Thoracic aorta (tissue), 2 donors: ENCODE measurements around the gene CLASRP. TPM values are rescaled to one million over a fixed set of nuclear protein-coding genes. Genes with fewer than 3 reads are reported as not detected.

Experiments
- ATAC-seq: fragments of 150-250 bp; one replicate; pipeline ENCODE4 v1.8.0; 2017; ENCODE audit warnings: low read depth; ENCODE audit not compliant: insufficient number of reproducible peaks, low FRiP score
- DNase-seq: peaks from one replicate; pipeline ENCODE4 v3.0.0-alpha.2; 2020; ENCODE audit warnings: low spot score
- H3K27ac ChIP-seq, 2 donors: fragments of 200-600 bp; sonication (generic); 1 replicate in 1 of 2; 2 replicates in 1 of 2; pipeline ENCODE4 v1.5.1; 2016; ENCODE audit warnings: mild to moderate bottlenecking in 2 of 2, moderate library complexity in 2 of 2
- H3K27me3 ChIP-seq: fragments of 200-600 bp; sonication (generic); replicated peaks from 2 replicates; pipeline ENCODE4 v1.6.0; 2016; ENCODE audit warnings: mild to moderate bottlenecking; ENCODE audit not compliant: insufficient read depth
- H3K36me3 ChIP-seq: fragments of 200-600 bp; sonication (generic); one replicate; pipeline ENCODE4 v1.5.1; 2016
- H3K4me1 ChIP-seq, 2 donors: fragments of 200-600 bp; sonication (generic); 1 replicate in 1 of 2; 2 replicates in 1 of 2; pipeline versions ENCODE4 v1.5.1 to v1.6.0; 2016; ENCODE audit warnings: low read depth in 2 of 2, mild to moderate bottlenecking in 1 of 2; ENCODE audit not compliant: control insufficient read depth in 1 of 2
- H3K4me3 ChIP-seq: fragments of 200-600 bp; sonication (generic); 2 replicates; pipeline ENCODE4 v1.5.1; 2016; ENCODE audit warnings: mild to moderate bottlenecking
- H3K9me3 ChIP-seq: fragments of 200-600 bp; sonication (generic); 2 replicates; pipeline ENCODE4 v1.5.1; 2016
- total RNA-seq, 2 donors: library from RNA; depleted of rRNA; stranded (reverse); fragments of >200 nt; gene quantifications; one replicate each; pipeline versions ENCODE4 v1.1.0 to v1.2.3, GENCODE V29; 2016
- TF ChIP-seq, protein P1 (sequence below): fragments of 200-600 bp; sonication (generic); IDR thresholded peaks from one replicate; pipeline ENCODE4 v1.5.1; 2019; ENCODE audit warnings: antibody characterized with exemption

Gene CLASRP
- total RNA-seq, 2 donors from 2014 or later, result 119 to 300 TPM

DNA sequence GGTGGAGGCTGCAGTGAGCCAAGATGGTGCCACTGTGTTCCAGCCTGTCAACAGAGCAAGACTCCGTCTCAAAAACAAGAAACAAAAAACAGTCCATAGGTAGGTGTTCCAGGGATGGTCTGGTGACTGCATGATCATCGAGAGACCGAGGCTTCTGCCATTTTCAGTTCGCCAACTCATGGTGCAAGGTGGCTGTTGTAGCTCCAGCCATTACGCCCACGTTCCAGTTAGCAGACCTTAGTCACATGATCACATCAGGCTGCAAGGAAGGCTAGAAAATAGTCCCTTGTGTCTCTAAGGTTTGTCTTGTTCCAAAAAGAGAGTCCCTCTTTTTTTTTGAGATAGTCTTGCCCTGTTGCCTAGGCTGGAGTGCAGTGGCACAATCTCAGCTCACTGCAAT lies 3.1 kb upstream of the CLASRP start:
- Histone ChIP-seq H3K9me3 (no peaks in the 10 kb centered on the region), H3K4me3 (no peak overlapping the region), H3K27me3 (no peaks in the 10 kb centered on the region), H3K36me3 (peaks cover 21% of the 10 kb centered on the region), H3K4me1 (peaks cover 19 to 21% of the 10 kb centered on the region in 2 donors), H3K27ac (no peak overlapping the region)
- ATAC-seq (no peak), DNase-seq (no peak)
- TF ChIP-seq, protein P1, sequence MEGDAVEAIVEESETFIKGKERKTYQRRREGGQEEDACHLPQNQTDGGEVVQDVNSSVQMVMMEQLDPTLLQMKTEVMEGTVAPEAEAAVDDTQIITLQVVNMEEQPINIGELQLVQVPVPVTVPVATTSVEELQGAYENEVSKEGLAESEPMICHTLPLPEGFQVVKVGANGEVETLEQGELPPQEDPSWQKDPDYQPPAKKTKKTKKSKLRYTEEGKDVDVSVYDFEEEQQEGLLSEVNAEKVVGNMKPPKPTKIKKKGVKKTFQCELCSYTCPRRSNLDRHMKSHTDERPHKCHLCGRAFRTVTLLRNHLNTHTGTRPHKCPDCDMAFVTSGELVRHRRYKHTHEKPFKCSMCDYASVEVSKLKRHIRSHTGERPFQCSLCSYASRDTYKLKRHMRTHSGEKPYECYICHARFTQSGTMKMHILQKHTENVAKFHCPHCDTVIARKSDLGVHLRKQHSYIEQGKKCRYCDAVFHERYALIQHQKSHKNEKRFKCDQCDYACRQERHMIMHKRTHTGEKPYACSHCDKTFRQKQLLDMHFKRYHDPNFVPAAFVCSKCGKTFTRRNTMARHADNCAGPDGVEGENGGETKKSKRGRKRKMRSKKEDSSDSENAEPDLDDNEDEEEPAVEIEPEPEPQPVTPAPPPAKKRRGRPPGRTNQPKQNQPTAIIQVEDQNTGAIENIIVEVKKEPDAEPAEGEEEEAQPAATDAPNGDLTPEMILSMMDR, result no peak

DNA sequence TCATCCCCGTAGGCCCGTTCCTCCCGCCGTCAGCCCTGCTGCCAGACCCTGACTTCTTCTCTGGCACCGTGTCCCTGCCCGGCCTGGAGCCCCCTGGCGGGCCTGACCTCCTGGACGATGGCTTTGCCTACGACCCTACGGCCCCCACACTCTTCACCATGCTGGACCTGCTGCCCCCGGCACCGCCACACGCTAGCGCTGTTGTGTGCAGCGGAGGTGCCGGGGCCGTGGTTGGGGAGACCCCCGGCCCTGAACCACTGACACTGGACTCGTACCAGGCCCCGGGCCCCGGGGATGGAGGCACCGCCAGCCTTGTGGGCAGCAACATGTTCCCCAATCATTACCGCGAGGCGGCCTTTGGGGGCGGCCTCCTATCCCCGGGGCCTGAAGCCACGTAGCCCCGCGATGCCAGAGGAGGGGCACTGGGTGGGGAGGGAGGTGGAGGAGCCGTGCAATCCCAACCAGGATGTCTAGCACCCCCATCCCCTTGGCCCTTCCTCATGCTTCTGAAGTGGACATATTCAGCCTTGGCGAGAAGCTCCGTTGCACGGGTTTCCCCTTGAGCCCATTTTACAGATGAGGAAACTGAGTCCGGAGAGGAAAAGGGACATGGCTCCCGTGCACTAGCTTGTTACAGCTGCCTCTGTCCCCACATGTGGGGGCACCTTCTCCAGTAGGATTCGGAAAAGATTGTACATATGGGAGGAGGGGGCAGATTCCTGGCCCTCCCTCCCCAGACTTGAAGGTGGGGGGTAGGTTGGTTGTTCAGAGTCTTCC lies 1.3 kb upstream of the CLASRP start:
- TF ChIP-seq, protein P1, result no peak
- Histone ChIP-seq H3K9me3 (no peaks in the 10 kb centered on the region), H3K36me3 (peaks cover 30% of the 10 kb centered on the region), H3K27ac (no peak overlapping the region), H3K4me1 (peaks cover 24 to 35% of the 10 kb centered on the region in 2 donors), H3K27me3 (no peaks in the 10 kb centered on the region), H3K4me3 (peak overlapping the region; percentile 91)
- no peak for DNase-seq
- ATAC-seq, result no peak

DNA sequence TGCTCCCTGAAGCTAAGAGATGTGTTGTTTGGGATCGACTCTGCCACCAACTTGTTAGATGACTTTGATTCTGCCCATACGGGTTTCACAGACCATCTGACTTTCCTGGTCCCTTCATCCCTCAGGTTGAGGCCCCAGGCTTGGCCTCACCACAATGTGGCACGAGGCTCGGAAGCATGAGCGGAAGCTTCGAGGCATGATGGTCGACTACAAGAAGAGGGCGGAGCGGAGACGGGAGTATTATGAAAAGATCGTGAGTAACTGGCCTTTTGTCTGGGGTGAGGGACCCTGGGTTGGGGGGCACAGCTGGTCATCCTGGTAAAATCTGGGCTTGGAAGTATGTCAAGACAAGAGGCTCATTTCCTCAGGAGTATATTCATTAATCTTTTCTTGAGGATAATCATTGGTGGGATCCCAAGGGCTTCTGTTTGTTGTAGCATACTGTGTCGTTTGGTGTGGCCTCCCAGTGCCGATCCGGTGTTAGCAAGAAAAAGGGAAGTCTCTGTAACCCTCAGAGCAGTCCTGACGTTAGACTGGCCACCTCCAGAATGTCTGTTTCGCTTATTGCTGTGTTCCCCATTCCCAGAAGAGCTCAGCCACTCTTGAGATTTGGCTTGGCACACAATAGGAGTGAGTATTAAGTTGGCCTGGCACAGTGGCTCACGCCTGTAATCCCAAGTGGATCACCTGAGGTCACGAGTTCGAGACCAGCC lies 1.4 kb downstream of the CLASRP start:
- peaks cover 38% of the 10 kb centered on the region for H3K36me3 ChIP-seq
- DNase-seq, result no peak
- H3K4me1 ChIP-seq, result peaks cover 24 to 35% of the 10 kb centered on the region in 2 donors
- TF ChIP-seq, protein P1, result no peak
- ATAC-seq, result no peak
- H3K4me3 ChIP-seq, result peak overlapping the region; percentile 91
- H3K9me3 ChIP-seq, result no peaks in the 10 kb centered on the region
- H3K27ac ChIP-seq, result peak overlapping the region in 1 of 2 donors; percentile 92
- no peaks in the 10 kb centered on the region for H3K27me3 ChIP-seq

DNA sequence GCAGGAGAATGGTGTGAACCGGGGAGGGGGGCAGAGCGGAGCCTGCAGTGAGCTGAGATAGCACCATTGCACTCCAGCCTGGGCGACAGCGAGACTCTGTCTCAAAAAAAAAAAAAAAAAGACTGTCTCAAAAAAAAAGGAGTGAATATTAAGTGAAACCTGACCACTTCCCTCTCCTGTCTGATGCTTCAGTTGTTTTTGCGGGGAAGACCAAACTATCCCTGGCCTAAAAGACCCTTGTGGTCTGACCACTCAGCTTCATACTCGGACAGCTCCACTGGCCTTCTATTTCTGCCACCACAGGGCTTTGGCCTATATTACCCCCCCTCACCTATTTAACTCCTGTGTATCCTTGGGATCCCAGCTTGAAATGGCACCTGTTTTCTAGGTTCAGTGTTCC lies 2.3 kb downstream of the CLASRP start:
- no peak for DNase-seq
- Histone ChIP-seq H3K4me1 (peaks cover 24 to 40% of the 10 kb centered on the region in 2 donors), H3K9me3 (no peaks in the 10 kb centered on the region), H3K36me3 (peaks cover 33% of the 10 kb centered on the region), H3K27me3 (no peaks in the 10 kb centered on the region), H3K27ac (no peak overlapping the region), H3K4me3 (no peak overlapping the region)
- TF ChIP-seq, protein P1, result no peak
- ATAC-seq, result no peak

DNA sequence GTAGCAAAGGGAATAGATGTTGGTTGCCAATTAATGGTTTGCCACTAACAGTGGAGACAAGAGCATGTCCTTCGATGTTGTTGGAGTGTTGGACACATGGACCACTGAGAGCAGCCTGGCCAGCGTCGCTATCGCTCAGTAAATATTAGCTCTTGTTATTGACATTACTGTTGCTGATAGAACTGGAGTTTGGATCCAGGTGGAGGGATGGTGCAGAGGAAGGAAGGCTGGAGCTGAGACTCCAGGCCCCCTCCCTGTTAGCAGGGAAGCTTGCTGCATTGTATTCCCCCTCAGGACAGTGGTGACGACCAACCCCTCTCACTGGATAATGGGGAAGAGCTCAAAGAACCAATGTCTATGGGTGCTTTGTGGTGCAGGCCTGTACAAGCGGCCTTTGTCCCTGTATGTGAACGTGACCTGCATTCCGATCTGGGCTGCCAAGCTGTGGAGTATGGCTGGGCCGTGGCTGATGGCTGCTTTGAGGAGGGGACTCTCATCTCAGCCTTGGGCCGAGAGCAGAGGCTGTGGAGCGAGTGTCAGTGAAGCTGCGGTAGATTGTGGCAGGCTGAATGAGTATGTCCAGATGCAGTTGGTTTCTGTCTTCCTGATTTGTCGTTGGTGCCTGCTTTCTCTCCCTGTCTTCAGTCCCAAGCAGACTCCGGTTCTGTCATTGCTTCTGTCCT lies 7.0 kb downstream of the CLASRP start:
- no peaks in the 10 kb centered on the region for H3K27me3 ChIP-seq
- no peak overlapping the region for H3K4me3 ChIP-seq
- H3K27ac ChIP-seq, result no peak overlapping the region
- DNase-seq (no peak), ATAC-seq (no peak)
- TF ChIP-seq, protein P1, result no peak
- peaks cover 25% of the 10 kb centered on the region for H3K36me3 ChIP-seq
- H3K4me1 ChIP-seq, result peaks cover 8 to 30% of the 10 kb centered on the region in 2 donors
- H3K9me3 ChIP-seq, result no peaks in the 10 kb centered on the region
